K562 (cell line): ENCODE measurements around the gene ZBTB22. TPM values are rescaled to one million over a fixed set of nuclear protein-coding genes. Genes with fewer than 3 reads are reported as not detected.
A peak's percentile ranks its signal among the peaks of the same experiment; 100 is the strongest.

Experiments
- CREBBP ChIP-seq: IDR thresholded peaks from one replicate; pipeline ENCODE4 v1.6.1; 2012; ENCODE audit warnings: low read depth, mild to moderate bottlenecking, control low read depth, inconsistent platforms, low read length
- EHMT2 ChIP-seq: fragments of 450-650 bp; IDR thresholded peaks from 2 replicates; pipeline ENCODE4 v1.6.1; 2018; ENCODE audit warnings: antibody characterized with exemption
- HDAC3 ChIP-seq: fragments of 450-650 bp; IDR thresholded peaks from 2 replicates; pipeline ENCODE4 v1.6.1; 2018; ENCODE audit warnings: borderline replicate concordance, mild to moderate bottlenecking, moderate library complexity; ENCODE audit not compliant: partially characterized antibody
- L3MBTL2 ChIP-seq: fragments of 450-650 bp; IDR thresholded peaks from 2 replicates; pipeline ENCODE4 v1.6.1; 2016; ENCODE audit warnings: mild to moderate bottlenecking, moderate library complexity
- NCOA2 ChIP-seq, 2 experiments: fragments of 450-650 bp; IDR thresholded peaks; 2 replicates each; pipeline ENCODE4 v1.6.1; 2018; ENCODE audit warnings: mild to moderate bottlenecking in 2 of 2, moderate library complexity in 1 of 2; ENCODE audit not compliant: partially characterized antibody in 2 of 2
- NCOA4 ChIP-seq: fragments of 450-650 bp; IDR thresholded peaks from 2 replicates; pipeline ENCODE4 v1.6.1; 2018; ENCODE audit warnings: mild to moderate bottlenecking; ENCODE audit not compliant: partially characterized antibody
- PML ChIP-seq: IDR thresholded peaks from 2 replicates; pipeline ENCODE4 v1.6.1; 2012; ENCODE audit warnings: low read length, inconsistent platforms
- POLR2B ChIP-seq: fragments of 450-650 bp; IDR thresholded peaks from 2 replicates; pipeline ENCODE4 v1.6.1; 2018; ENCODE audit warnings: low read depth; ENCODE audit not compliant: partially characterized antibody
- RUNX1 ChIP-seq: sonication (generic); IDR thresholded peaks from 2 replicates; pipeline ENCODE4 v1.6.1; 2016; ENCODE audit warnings: antibody characterized with exemption, low read depth
- SIN3A ChIP-seq, 2 experiments: fragments of 150-350 bp in 1 of 2; IDR thresholded peaks; 2 replicates each; pipeline ENCODE4 v1.6.1; 2011 to 2016; ENCODE audit warnings: borderline replicate concordance in 2 of 2, low read depth in 2 of 2, low read length in 2 of 2, mild to moderate bottlenecking in 2 of 2, moderate library complexity in 2 of 2; ENCODE audit not compliant: control insufficient read depth in 1 of 2
- TCF7 ChIP-seq: sonication (generic); IDR thresholded peaks from 2 replicates; pipeline ENCODE4 v1.6.1; 2016; ENCODE audit warnings: antibody characterized with exemption, borderline replicate concordance
- XRCC3 ChIP-seq: fragments of 450-650 bp; IDR thresholded peaks from 2 replicates; pipeline ENCODE4 v1.6.1; 2017; ENCODE audit warnings: mild to moderate bottlenecking, moderate library complexity
- ZKSCAN8 ChIP-seq: fragments of 200-800 bp; sonication (Bioruptor generic); IDR thresholded peaks from 2 replicates; pipeline ENCODE4 v1.6.1; 2016; ENCODE audit warnings: missing genetic modification characterization, missing compliant biosample characterization
- ZNF124 ChIP-seq: sonication (generic); formaldehyde crosslinking; IDR thresholded peaks from 2 replicates; pipeline ENCODE4 v1.8.1; 2022; ENCODE audit warnings: missing genetic modification reagents
- ZNF212 ChIP-seq: fragments of 450-650 bp; formaldehyde crosslinking; IDR thresholded peaks from 2 replicates; pipeline ENCODE4 v1.4.0; 2020; ENCODE audit warnings: mild to moderate bottlenecking
- ZNF239 ChIP-seq: fragments of 250-450 bp; sonication (Bioruptor Pico); IDR thresholded peaks from 2 replicates; pipeline ENCODE4 v1.4.0; 2020; ENCODE audit warnings: mild to moderate bottlenecking
- ZNF511 ChIP-seq: sonication (generic); formaldehyde crosslinking; IDR thresholded peaks from 2 replicates; pipeline ENCODE4 v1.8.0; 2022; ENCODE audit warnings: mild to moderate bottlenecking, missing genetic modification reagents
- ZNF717 ChIP-seq: fragments of 250-450 bp; sonication (Bioruptor Pico); IDR thresholded peaks from 2 replicates; pipeline ENCODE4 v1.5.0; 2021
- ZNF740 ChIP-seq, 3 experiments: fragments of 200-800 bp in 1 of 3; sonication (Bioruptor generic) in 1 of 3; sonication (generic) in 1 of 3; formaldehyde crosslinking in 1 of 3; IDR thresholded peaks; 2 replicates each; pipeline versions ENCODE4 v1.6.1 to v1.8.0; 2016 to 2022; ENCODE audit warnings: mild to moderate bottlenecking in 2 of 3, missing compliant biosample characterization in 2 of 3, missing genetic modification characterization in 2 of 3, missing genetic modification reagents in 1 of 3
- polyA plus RNA-seq, 8 experiments: library from polyadenylated mRNA; depleted of rRNA in 4 of 8; stranded (reverse) in 5 of 8; unstranded in 3 of 8; fragments of >200 nt; fragmentation: Nextera tagmentation in 2 of 8; fragmentation: Illumina TruSeq in 1 of 8; extraction: Ambion mirVana in 2 of 8; extraction: Trizol in 1 of 8; gene quantifications; 2 replicates each; pipeline versions ENCODE4 v1.2.1 to v1.2.3, GENCODE V29; 2011 to 2014; ENCODE audit warnings: inconsistent platforms in 1 of 8, missing spikeins in 1 of 8
- total RNA-seq, 7 experiments: library from RNA; depleted of rRNA in 6 of 7; stranded (reverse); fragments of >200 nt in 6 of 7; fragmentation: Illumina TruSeq in 2 of 7; extraction: Trizol in 2 of 7; gene quantifications; 2 replicates each; pipeline versions ENCODE4 v1.2.1 to v1.2.3, GENCODE V29; 2011 to 2021; ENCODE audit warnings: low replicate concordance in 1 of 7
- TF ChIP-seq, protein P1 (sequence below): fragments of 250-450 bp; sonication (Bioruptor Pico); IDR thresholded peaks from 2 replicates; pipeline ENCODE4 v1.8.0; 2021; ENCODE audit warnings: mild to moderate bottlenecking, moderate library complexity
- TF ChIP-seq, protein P2 (sequence below): fragments of 200-800 bp; sonication (Bioruptor generic); IDR thresholded peaks from 2 replicates; pipeline ENCODE4 v1.6.1; 2017; ENCODE audit warnings: missing genetic modification characterization, missing compliant biosample characterization
- TF ChIP-seq, protein P3 (sequence below): fragments of 450-650 bp; formaldehyde crosslinking; IDR thresholded peaks from 2 replicates; pipeline ENCODE4 v1.4.0; 2022; ENCODE audit warnings: missing genetic modification characterization

Gene ZBTB22
- total and polyA plus RNA-seq, 9 of the 15 experiments (the other 6 are each of a cell fraction or from before 2014, with no cell fraction given): 0.21 to 11.9 (median 7.1) TPM

DNA sequence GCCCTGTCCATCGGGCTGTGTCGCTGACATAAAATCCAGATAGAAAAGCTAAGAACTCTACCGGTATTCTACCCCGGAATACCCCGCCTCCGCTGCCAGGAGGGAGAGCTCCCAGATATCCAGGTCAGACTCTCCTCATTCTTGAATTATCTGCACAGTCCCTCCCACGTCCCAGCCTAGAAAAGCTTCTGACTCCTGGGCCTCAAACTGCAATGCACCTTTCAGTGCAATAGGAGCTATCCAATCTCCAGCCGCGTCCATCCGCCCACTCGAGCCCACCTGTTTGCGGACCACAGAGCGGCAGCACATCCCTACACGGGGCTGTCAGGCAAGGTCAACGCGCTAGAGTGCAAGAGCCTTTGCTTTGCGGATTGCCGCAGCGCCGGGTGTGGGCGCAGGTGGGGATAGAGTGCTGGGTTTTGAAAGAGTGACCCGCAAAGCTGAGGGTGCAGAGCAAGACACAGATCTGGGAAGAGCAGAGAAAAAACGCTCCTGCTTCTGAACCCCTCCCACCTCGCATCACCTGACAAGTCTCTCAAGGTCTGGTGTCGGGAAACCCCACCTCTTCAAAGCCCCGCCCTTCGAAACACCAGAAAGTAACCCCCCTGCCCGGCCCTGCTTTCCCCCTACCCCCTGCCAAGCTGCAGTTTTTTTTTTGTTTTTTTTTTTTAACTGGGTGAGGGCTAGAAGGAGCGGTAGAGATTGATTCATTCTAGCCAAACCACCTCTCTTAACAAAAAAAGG, 5.0 kb downstream of the ZBTB22 start (continued):
- no peak for TF ChIP-seq ZNF740 (CRISPR knock-in tag; IDR thresholded peaks at IDR 0.05)
- no peak for TF ChIP-seq ZNF740 (tag; IDR thresholded peaks at IDR 0.05)
- TF ChIP-seq ZNF511 (CRISPR knock-in tag): peak; percentile 32; the same call in 1 of the 2 replicates
- TF ChIP-seq NCOA4: no peak
- no peak for TF ChIP-seq CREBBP
- TF ChIP-seq SIN3A (IDR thresholded peaks at IDR 0.05; ENCODE audit: borderline replicate concordance in 2 of 2, control insufficient read depth in 1 of 2, low read depth in 2 of 2, low read length in 2 of 2): peak in 1 of 2 experiments; percentile 53; a peak in 3 of 4 replicates
- no peak for TF ChIP-seq ZNF239 (CRISPR knock-in tag)
- no peak for TF ChIP-seq EHMT2
- no peak for TF ChIP-seq POLR2B
- no peak for TF ChIP-seq ZNF717 (CRISPR knock-in tag)
- TF ChIP-seq TCF7: no peak
- TF ChIP-seq ZNF212 (CRISPR knock-in tag): no peak
- no peak for TF ChIP-seq L3MBTL2
- TF ChIP-seq XRCC3: no peak
- TF ChIP-seq, protein P1, sequence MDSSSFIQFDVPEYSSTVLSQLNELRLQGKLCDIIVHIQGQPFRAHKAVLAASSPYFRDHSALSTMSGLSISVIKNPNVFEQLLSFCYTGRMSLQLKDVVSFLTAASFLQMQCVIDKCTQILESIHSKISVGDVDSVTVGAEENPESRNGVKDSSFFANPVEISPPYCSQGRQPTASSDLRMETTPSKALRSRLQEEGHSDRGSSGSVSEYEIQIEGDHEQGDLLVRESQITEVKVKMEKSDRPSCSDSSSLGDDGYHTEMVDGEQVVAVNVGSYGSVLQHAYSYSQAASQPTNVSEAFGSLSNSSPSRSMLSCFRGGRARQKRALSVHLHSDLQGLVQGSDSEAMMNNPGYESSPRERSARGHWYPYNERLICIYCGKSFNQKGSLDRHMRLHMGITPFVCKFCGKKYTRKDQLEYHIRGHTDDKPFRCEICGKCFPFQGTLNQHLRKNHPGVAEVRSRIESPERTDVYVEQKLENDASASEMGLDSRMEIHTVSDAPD: no peak
- no peak for TF ChIP-seq PML
- no peak for TF ChIP-seq ZNF124 (CRISPR knock-in tag)
- no peak for TF ChIP-seq RUNX1
- TF ChIP-seq, protein P2, sequence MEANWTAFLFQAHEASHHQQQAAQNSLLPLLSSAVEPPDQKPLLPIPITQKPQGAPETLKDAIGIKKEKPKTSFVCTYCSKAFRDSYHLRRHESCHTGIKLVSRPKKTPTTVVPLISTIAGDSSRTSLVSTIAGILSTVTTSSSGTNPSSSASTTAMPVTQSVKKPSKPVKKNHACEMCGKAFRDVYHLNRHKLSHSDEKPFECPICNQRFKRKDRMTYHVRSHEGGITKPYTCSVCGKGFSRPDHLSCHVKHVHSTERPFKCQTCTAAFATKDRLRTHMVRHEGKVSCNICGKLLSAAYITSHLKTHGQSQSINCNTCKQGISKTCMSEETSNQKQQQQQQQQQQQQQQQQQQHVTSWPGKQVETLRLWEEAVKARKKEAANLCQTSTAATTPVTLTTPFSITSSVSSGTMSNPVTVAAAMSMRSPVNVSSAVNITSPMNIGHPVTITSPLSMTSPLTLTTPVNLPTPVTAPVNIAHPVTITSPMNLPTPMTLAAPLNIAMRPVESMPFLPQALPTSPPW: peak; percentile 84
- TF ChIP-seq ZKSCAN8 (CRISPR knock-in tag): no peak
- TF ChIP-seq, protein P3, sequence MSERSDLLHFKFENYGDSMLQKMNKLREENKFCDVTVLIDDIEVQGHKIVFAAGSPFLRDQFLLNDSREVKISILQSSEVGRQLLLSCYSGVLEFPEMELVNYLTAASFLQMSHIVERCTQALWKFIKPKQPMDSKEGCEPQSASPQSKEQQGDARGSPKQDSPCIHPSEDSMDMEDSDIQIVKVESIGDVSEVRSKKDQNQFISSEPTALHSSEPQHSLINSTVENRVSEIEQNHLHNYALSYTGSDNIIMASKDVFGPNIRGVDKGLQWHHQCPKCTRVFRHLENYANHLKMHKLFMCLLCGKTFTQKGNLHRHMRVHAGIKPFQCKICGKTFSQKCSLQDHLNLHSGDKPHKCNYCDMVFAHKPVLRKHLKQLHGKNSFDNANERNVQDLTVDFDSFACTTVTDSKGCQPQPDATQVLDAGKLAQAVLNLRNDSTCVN: no peak
- no peak for TF ChIP-seq NCOA2 (IDR thresholded peaks at IDR 0.05; ENCODE audit: partially characterized antibody in 2 of 2)
- no peak for TF ChIP-seq HDAC3
